Suprapubic skin (tissue), 4 donors: ENCODE data around the gene PRKAG2.

Experiments
- CTCF ChIP-seq, 2 donors: fragments of 200-600 bp in 1 of 2; fragments of 450-650 bp in 1 of 2; sonication (generic) in 1 of 2; IDR thresholded peaks; one replicate each; pipeline ENCODE4 v1.5.1; 2016 to 2019; ENCODE audit warnings: antibody characterized with exemption in 2 of 2, mild to moderate bottlenecking in 1 of 2, moderate library complexity in 1 of 2
- EP300 ChIP-seq: sonication (generic); formaldehyde crosslinking; IDR thresholded peaks from one replicate; pipeline ENCODE4 v1.6.1; 2017; ENCODE audit warnings: antibody characterized with exemption
- POLR2A ChIP-seq, 2 donors: fragments of 450-650 bp; IDR thresholded peaks; one replicate each; pipeline ENCODE4 v1.6.1; 2017; ENCODE audit warnings: antibody characterized with exemption in 2 of 2, mild to moderate bottlenecking in 2 of 2, moderate library complexity in 2 of 2
- POLR2AphosphoS5 ChIP-seq, 3 donors: sonication (generic); formaldehyde crosslinking; IDR thresholded peaks; one replicate each; pipeline ENCODE4 v1.6.1; 2017; ENCODE audit warnings: antibody characterized with exemption in 3 of 3

DNA sequence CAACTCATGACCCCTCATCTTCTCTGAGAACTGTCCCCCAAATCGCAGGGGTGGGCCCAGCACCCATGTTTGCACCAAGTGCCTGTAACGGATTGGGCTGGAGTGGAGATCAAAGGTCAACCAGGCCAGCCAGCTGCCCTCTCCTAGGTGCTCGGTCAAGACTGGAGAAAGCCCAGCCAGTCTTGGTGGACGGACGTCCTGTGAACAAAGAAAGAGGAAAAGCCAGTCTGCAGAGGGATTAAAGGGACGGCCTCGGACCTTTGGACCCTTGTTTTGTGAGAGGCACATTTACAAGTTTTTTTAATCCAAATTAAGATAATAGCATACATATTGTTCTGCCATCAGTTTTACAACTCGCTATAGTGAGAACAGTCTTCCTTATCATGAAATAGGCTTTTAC is 47.6 kb upstream of the PRKAG2 start:
- TF ChIP-seq CTCF (IDR thresholded peaks at IDR 0.05) (no peak), POLR2A (IDR thresholded peaks at IDR 0.05) (no peak), POLR2AphosphoS5 (IDR thresholded peaks at IDR 0.05) (no peak), EP300 (no peak)
